ENCODE measurements around the gene KCNN2. TPM values are rescaled to one million over a fixed set of nuclear protein-coding genes. Genes with fewer than 3 reads are reported as not detected.

KCNN2 gene
- total RNA-seq, 4 donors from 2014 or later, result 0.19 to 1.4 (median 0.19) TPM; not detected in 1

DNA sequence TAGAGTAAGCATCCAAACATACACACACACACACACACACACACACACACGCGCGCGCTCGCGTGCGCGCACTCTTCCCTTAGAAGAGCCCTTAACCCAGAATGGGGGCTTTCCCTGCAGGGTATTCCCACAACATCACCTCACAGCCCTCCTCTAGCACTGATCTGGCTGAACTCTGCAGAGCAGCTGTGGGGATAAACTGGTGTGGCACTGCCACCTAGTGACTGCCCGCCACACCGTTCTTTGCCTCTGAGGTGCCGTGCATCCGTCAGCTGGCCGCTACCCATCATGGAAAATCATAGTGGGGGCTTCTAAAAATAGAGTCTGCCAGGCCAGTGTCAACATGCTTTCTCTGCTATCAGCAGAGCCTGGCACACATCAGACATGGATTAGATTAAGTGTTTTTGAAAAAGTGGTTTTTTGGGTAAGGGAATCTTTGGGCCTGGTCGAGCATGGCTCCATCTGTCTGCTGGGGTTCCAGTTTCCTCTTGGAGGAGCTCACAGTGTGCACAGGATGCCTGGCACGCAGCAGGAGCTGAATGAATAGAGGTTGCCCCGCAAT is 88.1 kb downstream of the KCNN2 start:
- no peak for TF ChIP-seq CTCF (IDR thresholded peaks at IDR 0.05)
- DNase-seq (ENCODE audit: low spot score) (no peak), ATAC-seq (ENCODE audit: low FRiP score) (peak; percentile 83)

DNA sequence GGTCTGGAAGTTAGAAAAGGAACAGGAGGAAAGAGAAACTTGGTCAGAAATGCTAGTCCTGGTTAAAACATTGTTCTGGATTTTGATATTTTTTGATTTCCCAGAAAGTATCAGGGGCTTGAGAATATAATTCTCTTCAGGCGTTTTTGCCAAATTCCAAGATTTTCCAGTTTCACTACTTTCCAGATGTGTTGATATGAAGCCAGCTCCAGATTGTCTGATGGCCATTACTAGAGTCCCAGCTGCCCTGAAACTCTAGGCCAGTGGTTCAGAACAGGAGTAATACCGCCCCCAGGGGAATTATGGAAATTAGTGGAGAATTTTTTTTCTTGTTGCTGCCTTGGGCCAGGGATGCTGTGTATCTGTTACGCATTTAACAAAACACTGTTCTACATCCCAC is 88.6 kb downstream of the KCNN2 start:
- ATAC-seq (ENCODE audit: low FRiP score), result no peak
- DNase-seq (ENCODE audit: low spot score), result no peak
- TF ChIP-seq CTCF (IDR thresholded peaks at IDR 0.05), result no peak

DNA sequence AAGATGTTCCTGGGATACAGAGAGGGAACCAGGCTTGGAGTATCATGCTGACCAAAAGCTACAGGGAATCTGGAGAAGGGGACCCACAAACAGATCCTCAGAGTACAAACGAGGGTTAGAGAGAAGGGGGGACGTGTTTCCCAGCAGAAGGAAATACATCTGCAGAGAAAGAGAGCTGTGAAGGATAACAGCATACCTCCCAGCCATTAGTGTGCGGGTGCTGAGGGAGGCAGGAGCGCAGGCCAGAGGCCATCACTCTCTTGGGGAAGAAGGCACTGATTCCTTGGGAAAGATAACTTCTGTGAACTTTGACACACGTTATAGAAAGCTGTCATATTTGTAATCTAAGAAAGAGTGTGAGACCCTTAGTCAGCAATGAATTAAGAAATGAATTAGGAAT is 96.9 kb downstream of the KCNN2 start:
- TF ChIP-seq CTCF (IDR thresholded peaks at IDR 0.05), result no peak
- no peak for ATAC-seq (ENCODE audit: low FRiP score)
- no peak for DNase-seq (ENCODE audit: low spot score)

DNA sequence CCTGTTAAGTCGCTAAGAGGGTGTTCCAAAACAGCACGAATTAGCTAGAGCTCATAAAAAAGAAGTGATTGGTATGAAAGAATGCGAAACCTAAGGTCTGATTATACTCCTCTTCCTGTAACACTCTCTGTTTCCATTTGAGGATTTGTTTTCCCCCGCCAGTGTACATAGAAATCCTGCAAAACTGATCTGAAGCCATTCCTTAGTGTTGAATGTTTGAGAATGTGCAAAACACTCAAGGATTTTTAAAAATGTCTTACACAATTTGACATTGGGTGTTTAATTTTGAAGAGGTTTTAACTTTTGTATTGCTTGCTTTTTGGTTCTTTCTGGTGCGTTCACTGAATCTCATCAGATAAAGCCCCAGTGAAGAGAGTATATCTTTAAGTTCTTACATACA is 105.3 kb downstream of the KCNN2 start:
- DNase-seq (ENCODE audit: low spot score) (no peak), ATAC-seq (ENCODE audit: low FRiP score) (no peak)
- TF ChIP-seq CTCF (IDR thresholded peaks at IDR 0.05), result no peak

DNA sequence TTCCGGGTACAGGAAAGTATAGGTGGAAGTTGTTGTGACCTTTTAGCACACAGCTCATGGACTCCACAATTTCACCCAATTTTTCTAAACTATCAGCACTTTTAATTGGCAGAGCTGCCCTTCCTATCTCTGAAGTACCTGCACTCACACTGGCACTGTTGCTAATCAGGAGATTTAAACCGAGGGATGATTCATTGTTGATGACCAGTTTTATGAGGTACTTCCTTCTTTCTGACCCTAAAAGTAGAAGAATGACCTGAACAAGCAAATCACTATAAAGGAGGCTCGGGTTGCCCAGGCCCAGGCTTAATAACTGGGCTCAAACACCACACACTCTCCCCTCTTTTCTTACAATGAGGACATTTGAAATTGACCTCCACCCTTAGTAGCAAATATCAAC is 105.9 kb downstream of the KCNN2 start:
- no peak for TF ChIP-seq CTCF (IDR thresholded peaks at IDR 0.05)
- DNase-seq (ENCODE audit: low spot score) (no peak), ATAC-seq (ENCODE audit: low FRiP score) (no peak)

- DNase-seq (ENCODE audit: low spot score) (no peak), ATAC-seq (ENCODE audit: low FRiP score) (no peak)
- TF ChIP-seq CTCF (IDR thresholded peaks at IDR 0.05), result no peak
These were observed 107.5 kb downstream of the KCNN2 start for GRCh38 chr5:114469372-114469771.

GRCh38 chr5:114471529-114471928 is 109.7 kb downstream of the KCNN2 start:
- ATAC-seq (ENCODE audit: low FRiP score) (no peak), DNase-seq (ENCODE audit: low spot score) (no peak)
- TF ChIP-seq CTCF (IDR thresholded peaks at IDR 0.05), result no peak
